IMR-90 (cell line): ENCODE data around the gene QRFP. TPM values are rescaled to one million over a fixed set of nuclear protein-coding genes. Genes with fewer than 3 reads are reported as not detected.
A peak's percentile ranks its signal among the peaks of the same experiment; 100 is the strongest.

Experiments
- ATAC-seq: fragments of 200-7000 bp; cut with Tn5 transposase; 2 replicates; pipeline ENCODE4 v1.9.1; 2020; ENCODE audit warnings: low read depth, mild to moderate bottlenecking, moderate library complexity
- BruUV-seq: library from RNA; stranded (reverse); fragments of 400-500 nt; replicated peaks from 2 replicates; lab custom pipeline; 2021; lab: Mats Ljungman, UMichigan
- CTCF ChIA-PET: fragments of 300-600 bp; formaldehyde crosslinking; extraction: SDS; loops from one replicate; lab custom pipeline; 2021; ENCODE audit warnings: antibody characterized with exemption; lab: Yijun Ruan, JAX
- POLR2A ChIA-PET: fragments of 300-600 bp; sonication (Branson Sonifier 250); formaldehyde crosslinking; loops from one replicate; lab custom pipeline; 2022; ENCODE audit warnings: antibody characterized with exemption; ENCODE audit not compliant: unreplicated experiment; lab: Charles Lee
- DNase-seq: peaks from one replicate; pipeline ENCODE4 v3.0.0; 2013
- H2AFZ ChIP-seq: replicated peaks from 2 replicates; pipeline ENCODE3; 2013; ENCODE audit warnings: low read length, mild to moderate bottlenecking; ENCODE audit not compliant: poor library complexity
- H2AK5ac ChIP-seq: 2 replicates; pipeline ENCODE4 v1.6.1; 2013; ENCODE audit warnings: low read depth, low read length, inconsistent platforms
- H2AK9ac ChIP-seq: replicated peaks from 2 replicates; pipeline ENCODE3; 2013; ENCODE audit warnings: mild to moderate bottlenecking, low read depth, low read length, moderate library complexity; ENCODE audit not compliant: poor library complexity
- H2BK120ac ChIP-seq: 2 replicates; pipeline ENCODE4 v1.6.1; 2013; ENCODE audit warnings: low read depth, low read length, inconsistent platforms
- H2BK15ac ChIP-seq: 3 replicates; pipeline ENCODE4 v1.6.1; 2013; ENCODE audit warnings: low read depth, low read length, inconsistent platforms
- H2BK20ac ChIP-seq: 2 replicates; pipeline ENCODE4 v1.6.1; 2013; ENCODE audit warnings: low read depth, mild to moderate bottlenecking, inconsistent platforms, low read length, moderate library complexity
- H2BK5ac ChIP-seq: 2 replicates; pipeline ENCODE4 v1.6.1; 2013; ENCODE audit warnings: mild to moderate bottlenecking, low read depth, low read length, inconsistent platforms; ENCODE audit not compliant: poor library complexity, severe bottlenecking
- H3K14ac ChIP-seq: replicated peaks from 2 replicates; pipeline ENCODE4 v1.6.1; 2013; ENCODE audit warnings: low read depth, low read length, inconsistent platforms
- H3K18ac ChIP-seq: 2 replicates; pipeline ENCODE4 v1.6.1; 2013; ENCODE audit warnings: low read depth, low read length, control low read depth
- H3K23ac ChIP-seq: 2 replicates; pipeline ENCODE4 v1.6.1; 2013; ENCODE audit warnings: low read depth, low read length, inconsistent platforms
- H3K27ac ChIP-seq: 2 replicates; pipeline ENCODE4 v1.5.1; 2013; ENCODE audit warnings: mild to moderate bottlenecking, control low read depth, low read length; ENCODE audit not compliant: insufficient read depth
- H3K27me3 ChIP-seq: 2 replicates; pipeline ENCODE4 v1.6.1; 2013; ENCODE audit warnings: low read length; ENCODE audit not compliant: control insufficient read depth, insufficient read depth
- H3K36me3 ChIP-seq: 2 replicates; pipeline ENCODE4 v1.6.1; 2013; ENCODE audit warnings: low read length, mixed read lengths; ENCODE audit not compliant: control insufficient read depth, insufficient read depth
- H3K4ac ChIP-seq: 2 replicates; pipeline ENCODE4 v1.6.1; 2013; ENCODE audit warnings: low read depth, low read length, inconsistent platforms
- H3K4me1 ChIP-seq: 2 replicates; pipeline ENCODE4 v1.6.1; 2013; ENCODE audit warnings: low read length, mixed read lengths; ENCODE audit not compliant: control insufficient read depth, insufficient read depth
- H3K4me2 ChIP-seq: 2 replicates; pipeline ENCODE4 v1.6.1; 2013; ENCODE audit warnings: low read depth, mild to moderate bottlenecking, control low read depth, low read length, moderate library complexity
- H3K4me3 ChIP-seq: 2 replicates; pipeline ENCODE4 v1.5.1; 2013; ENCODE audit warnings: low read depth, mild to moderate bottlenecking, control low read depth, low read length, moderate library complexity; ENCODE audit not compliant: insufficient read depth
- H3K56ac ChIP-seq: 2 replicates; pipeline ENCODE4 v1.6.1; 2013; ENCODE audit warnings: low read length, inconsistent platforms; ENCODE audit not compliant: insufficient read depth; ENCODE audit errors: extremely low read depth
- H3K79me1 ChIP-seq, 2 experiments: 2 replicates each; pipeline ENCODE4 v1.6.1; 2013; ENCODE audit warnings: low read length in 2 of 2, inconsistent platforms in 1 of 2, low read depth in 1 of 2
- H3K9ac ChIP-seq: 2 replicates; pipeline ENCODE4 v1.6.1; 2013; ENCODE audit warnings: low read depth, low read length, control low read depth
- H3K9me1 ChIP-seq: 2 replicates; pipeline ENCODE4 v1.6.1; 2013; ENCODE audit warnings: low read length, inconsistent platforms; ENCODE audit not compliant: insufficient read depth
- H3K9me3 ChIP-seq: 2 replicates; pipeline ENCODE4 v1.6.1; 2013; ENCODE audit warnings: low read length; ENCODE audit not compliant: control insufficient read depth, insufficient read depth
- H4K20me1 ChIP-seq: 2 replicates; pipeline ENCODE4 v1.6.1; 2013; ENCODE audit warnings: low read length, inconsistent platforms; ENCODE audit not compliant: insufficient read depth
- H4K5ac ChIP-seq: 2 replicates; pipeline ENCODE4 v1.6.1; 2013; ENCODE audit warnings: mild to moderate bottlenecking, low read depth, low read length, control low read depth
- H4K8ac ChIP-seq, 2 experiments: 2 replicates each; pipeline ENCODE4 v1.6.1; 2013; ENCODE audit warnings: low read depth in 2 of 2, low read length in 2 of 2, control low read depth in 1 of 2, inconsistent platforms in 1 of 2
- H4K91ac ChIP-seq: 2 replicates; pipeline ENCODE4 v1.6.1; 2013; ENCODE audit warnings: low read depth, low read length, inconsistent platforms; ENCODE audit not compliant: insufficient read depth
- MAFK ChIP-seq: IDR thresholded peaks from 2 replicates; pipeline ENCODE4 v1.6.1; 2012; ENCODE audit warnings: low read depth, low read length, improper control_type of control experiment
- WGBS, 2 experiments: methylation state at CpG; one replicate each; pipeline versions ENCODE4 v1.1.5 to v1.1.7; 2013; ENCODE audit warnings: missing lambda C conversion rate in 2 of 2; ENCODE audit not compliant: insufficient read length in 1 of 2; ENCODE audit errors: extremely low coverage in 2 of 2; 5-methylcytosine and 5-hydroxymethylcytosine counted together
- dilution Hi-C: fragments of 300-500 bp; cut with HindIII; formaldehyde crosslinking; loops from one replicate; pipeline ENCODE4 v1.14.3; 2018; ENCODE audit warnings: low sequenced_read_pairs; ENCODE audit not compliant: unreplicated experiment
- in situ Hi-C: fragments of 300-500 bp; cut with MboI; formaldehyde crosslinking; loops from 3 replicates; pipeline ENCODE4 v1.14.3; 2019; ENCODE audit warnings: low sequenced_read_pairs, inconsistent platforms, mixed read lengths
- intact Hi-C: fragments of 100-400 bp; cut with micrococcal nuclease; formaldehyde crosslinking; loops from 2 replicates; pipeline ENCODE4 v1.10.0; 2022
- polyA plus RNA-seq, 3 experiments: library from polyadenylated mRNA; depleted of rRNA; stranded (reverse); fragments of >200 nt; gene quantifications; 2 replicates each; pipeline ENCODE4 v1.2.3, GENCODE V29; 2012; ENCODE audit warnings: low replicate concordance in 1 of 3
- total RNA-seq: library from RNA; depleted of rRNA; stranded (reverse); fragments of >200 nt; gene quantifications from 2 replicates; pipeline ENCODE4 v1.2.3, GENCODE V29; 2012

QRFP gene
- total and polyA plus RNA-seq, 2 of the 4 experiments (the other 2 are of a cell fraction), result not detected

DNA sequence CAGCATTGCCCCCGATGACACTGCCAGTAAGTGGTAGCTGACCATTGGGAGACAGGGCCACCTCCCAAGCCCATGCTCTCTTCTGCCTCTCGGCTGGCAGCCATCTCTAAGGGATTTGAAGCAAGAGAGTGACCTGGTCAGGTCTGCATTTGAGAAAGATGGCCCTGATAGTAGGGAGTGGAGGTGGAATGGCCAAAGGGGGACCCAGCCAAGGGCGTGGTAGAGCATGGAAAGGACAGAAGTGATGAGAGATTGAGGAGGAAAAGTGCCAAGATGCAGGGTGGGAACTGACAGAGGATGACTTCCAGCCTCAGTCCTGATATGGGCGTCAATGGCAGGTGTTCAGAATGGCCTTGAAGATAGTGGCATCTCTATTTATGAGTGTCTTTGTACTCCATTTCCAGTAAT is 52.6 kb downstream of the QRFP start:
- no TSS peak for BruUV-seq
- intact Hi-C loops, result no loop called here
- Histone ChIP-seq H3K18ac (no peak overlapping the region), H3K4me2 (no peak overlapping the region), H3K9ac (no peak overlapping the region), H2BK5ac (peak overlapping the region; percentile 94), H4K8ac (peak overlapping the region in 1 of 2 experiments; percentile 36; a peak in 1 of 4 replicates), H2BK120ac (no peak overlapping the region), H3K9me3 (no peaks in the 10 kb centered on the region), H3K79me1 (peaks cover 4 to 57% of the 10 kb centered on the region in 2 experiments; a peak in 2 of 4 replicates), H3K9me1 (peaks cover 27% of the 10 kb centered on the region), H2AFZ (no peak overlapping the region), H3K14ac (peak overlapping the region; percentile 54; the same call in 1 of the 2 replicates), H4K5ac (no peak overlapping the region), H2BK20ac (no peak overlapping the region; the same call in 1 of the 2 replicates), H3K4ac (peak overlapping the region; percentile 6; the same call in 1 of the 2 replicates), H3K4me3 (no peak overlapping the region), H3K4me1 (peaks cover 36% of the 10 kb centered on the region), H3K36me3 (peaks cover 9% of the 10 kb centered on the region), H3K56ac (no peak overlapping the region), H4K91ac (no peak overlapping the region), H3K23ac (peak overlapping the region; percentile 50; the same call in 1 of the 2 replicates), H2AK5ac (peak overlapping the region; percentile 84), H3K27ac (peak overlapping the region; percentile 36; the same call in 1 of the 2 replicates), H2BK15ac (no peak overlapping the region), H4K20me1 (peaks cover 80% of the 10 kb centered on the region), H3K27me3 (no peaks in the 10 kb centered on the region), H2AK9ac (no peak overlapping the region)
- WGBS, 2 experiments, result no CpG with 5 or more reads among the region's 4 CpGs
- ChIA-PET CTCF (no interaction called here), POLR2A (no interaction called here)
- TF ChIP-seq MAFK, result no peak
- in situ Hi-C loops, result no loop called here
- ATAC-seq, result no peak
- dilution Hi-C loops, result no loop called here
- no peak for DNase-seq
